K562 (cell line): ENCODE measurements around the gene GLRX. TPM values are rescaled to one million over a fixed set of nuclear protein-coding genes. Genes with fewer than 3 reads are reported as not detected.

Experiments used
- BHLHE40 ChIP-seq: IDR thresholded peaks from 2 replicates; pipeline ENCODE4 v1.6.1; 2011; ENCODE audit warnings: low read length, improper control_type of control experiment
- CTCF ChIP-seq, 3 experiments: IDR thresholded peaks in 2 of 3; conservative IDR thresholded peaks in 1 of 3; 2 replicates each; pipeline ENCODE4 v1.5.1; 2011 to 2012; ENCODE audit warnings: low read length in 3 of 3, mild to moderate bottlenecking in 3 of 3, control low read depth in 2 of 3, improper control_type of control experiment in 1 of 3, inconsistent platforms in 1 of 3, low read depth in 1 of 3, mixed read lengths in 1 of 3, moderate library complexity in 1 of 3; ENCODE audit not compliant: insufficient read depth in 2 of 3
- E2F6 ChIP-seq, 2 experiments: IDR thresholded peaks; 2 replicates each; pipeline ENCODE4 v1.6.1; 2011; ENCODE audit warnings: borderline replicate concordance in 1 of 2, control low read depth in 1 of 2, low read depth in 1 of 2, low read length in 1 of 2, mild to moderate bottlenecking in 1 of 2, mixed read lengths in 1 of 2, moderate library complexity in 1 of 2; ENCODE audit not compliant: insufficient read depth in 1 of 2, insufficient read length in 1 of 2, poor library complexity in 1 of 2, severe bottlenecking in 1 of 2; ENCODE audit errors: extremely low read depth in 1 of 2
- RAD21 ChIP-seq, 2 experiments: fragments of 250-450 bp in 1 of 2; fragments of 450-650 bp in 1 of 2; sonication (Bioruptor Pico) in 1 of 2; formaldehyde crosslinking in 1 of 2; IDR thresholded peaks in 1 of 2; conservative IDR thresholded peaks in 1 of 2; 2 replicates each; pipeline versions ENCODE4 v1.4.0 to v1.8.0; 2020 to 2022; ENCODE audit warnings: mild to moderate bottlenecking in 2 of 2, moderate library complexity in 1 of 2
- RNF2 ChIP-seq: sonication (generic); IDR thresholded peaks from 2 replicates; pipeline ENCODE4 v1.6.1; 2016
- RREB1 ChIP-seq: fragments of 250-450 bp; sonication (Bioruptor Pico); IDR thresholded peaks from 2 replicates; pipeline ENCODE4 v1.4.0; 2020
- STAT6 ChIP-seq: sonication (generic); formaldehyde crosslinking; IDR thresholded peaks from 2 replicates; pipeline ENCODE4 v1.8.1; 2023; ENCODE audit warnings: mild to moderate bottlenecking, missing genetic modification reagents
- ZNF224 ChIP-seq: sonication (generic); formaldehyde crosslinking; IDR thresholded peaks from 2 replicates; pipeline ENCODE4 v1.8.0; 2022; ENCODE audit warnings: mild to moderate bottlenecking, missing genetic modification reagents
- ZNF778 ChIP-seq: fragments of 450-650 bp; formaldehyde crosslinking; IDR thresholded peaks from 2 replicates; pipeline ENCODE4 v1.4.0; 2020; ENCODE audit warnings: mild to moderate bottlenecking, moderate library complexity
- polyA plus RNA-seq, 8 experiments: library from polyadenylated mRNA; depleted of rRNA in 4 of 8; stranded (reverse) in 5 of 8; unstranded in 3 of 8; fragments of >200 nt; fragmentation: Nextera tagmentation in 2 of 8; fragmentation: Illumina TruSeq in 1 of 8; extraction: Ambion mirVana in 2 of 8; extraction: Trizol in 1 of 8; gene quantifications; 2 replicates each; pipeline versions ENCODE4 v1.2.1 to v1.2.3, GENCODE V29; 2011 to 2014; ENCODE audit warnings: inconsistent platforms in 1 of 8, missing spikeins in 1 of 8
- total RNA-seq, 7 experiments: library from RNA; depleted of rRNA in 6 of 7; stranded (reverse); fragments of >200 nt in 6 of 7; fragmentation: Illumina TruSeq in 2 of 7; extraction: Trizol in 2 of 7; gene quantifications; 2 replicates each; pipeline versions ENCODE4 v1.2.1 to v1.2.3, GENCODE V29; 2011 to 2021; ENCODE audit warnings: low replicate concordance in 1 of 7

The GLRX gene
- total and polyA plus RNA-seq, 9 of the 15 experiments (the other 6 are each of a cell fraction or from before 2014, with no cell fraction given), result 2.3 to 11.2 (median 4.6) TPM

- peak; percentile 80; the same call in 1 of the 2 replicates for TF ChIP-seq STAT6 (CRISPR knock-in tag)
- no peak for TF ChIP-seq RNF2
- TF ChIP-seq ZNF778, result no peak
- no peak for TF ChIP-seq ZNF224 (CRISPR knock-in tag)
- 0 out of 2 replicates have a peak, but pooled peaks have one; percentile 30 for TF ChIP-seq RREB1 (CRISPR knock-in tag)
- TF ChIP-seq CTCF (IDR thresholded peaks at IDR 0.05 in 2 of 3, conservative IDR thresholded peaks at IDR 0.05 in 1 of 3; ENCODE audit: insufficient read depth in 2 of 3, low read depth in 1 of 3, low read length in 3 of 3), result peak; percentile 90 to 97 (median 97)
- TF ChIP-seq E2F6 (IDR thresholded peaks at IDR 0.05; ENCODE audit: borderline replicate concordance in 1 of 2, extremely low read depth in 1 of 2, insufficient read depth in 1 of 2, insufficient read length in 1 of 2, low read depth in 1 of 2, low read length in 1 of 2, poor library complexity in 1 of 2, severe bottlenecking in 1 of 2), result peak in 1 of 2 experiments; percentile 13
- TF ChIP-seq RAD21 (CRISPR knock-in tag; conservative IDR thresholded peaks at IDR 0.05 in 1 of 2, IDR thresholded peaks at IDR 0.05 in 1 of 2), result peak; percentile 97 to 99
- 0 out of 2 replicates have a peak, but pooled peaks have one; percentile 19 for TF ChIP-seq BHLHE40
These were observed 36.4 kb upstream of the GLRX start (continued) for GRCh38 chr5:95858661-95859595.
